ENCODE data around the gene CKAP2L. TPM values are rescaled to one million over a fixed set of nuclear protein-coding genes. Genes with fewer than 3 reads are reported as not detected.
"Not testable (repeated sequence)": the region's sequence is repeated elsewhere in the genome, so short reads cannot be mapped to it uniquely, and the experiment has no call there.

Gene CKAP2L
- total RNA-seq, 4 donors from 2014 or later = 0.07 to 0.16 TPM; not detected in 2

GRCh38 chr2:112722816-112723546 is 41.4 kb downstream of the CKAP2L start:
- TF ChIP-seq CTCF (IDR thresholded peaks at IDR 0.05 in 4 of 5, conservative IDR thresholded peaks at IDR 0.05 in 1 of 5) (no peak), POLR2A (IDR thresholded peaks at IDR 0.05) (no peak)

GRCh38 chr2:112721819-112722522 is 42.4 kb downstream of the CKAP2L start:
- no peaks in the 10 kb centered on the region for H3K4me1 ChIP-seq
- ATAC-seq = no peak
- in situ Hi-C loops (cut with MboI; ENCODE audit: low sequenced_read_pairs in 4 of 4) (loop anchor here in 2 of 4 donors (10.0 kb wide), 2 partner anchors 97 to 127 kb away; no protein-coding TSS in a partner anchor), intact Hi-C loops (cut with DNase I; ENCODE audit: low total_unique reads) (no loop called here)
- H3K9me3 ChIP-seq = no peaks in the 10 kb centered on the region
- no peak overlapping the region for H3K4me3 ChIP-seq
- no peaks in the 10 kb centered on the region for H3K36me3 ChIP-seq
- no peak overlapping the region for H3K27ac ChIP-seq
- no peaks in the 10 kb centered on the region for H3K27me3 ChIP-seq
- no peak for TF ChIP-seq CTCF (IDR thresholded peaks at IDR 0.05 in 4 of 5, conservative IDR thresholded peaks at IDR 0.05 in 1 of 5)
- TF ChIP-seq POLR2A (IDR thresholded peaks at IDR 0.05) = no peak
- no peak for DNase-seq

More at GRCh38 chr2:112722816-112723546, 41.4 kb downstream of the CKAP2L start:
- in situ Hi-C loops (cut with MboI; ENCODE audit: low sequenced_read_pairs in 4 of 4) = loop anchor here in 2 of 4 donors (10.0 kb wide), 2 partner anchors 98 to 128 kb away; no protein-coding TSS in a partner anchor
- Histone ChIP-seq H3K27me3 (no peaks in the 10 kb centered on the region), H3K27ac (no peak overlapping the region), H3K36me3 (no peaks in the 10 kb centered on the region), H3K4me1 (no peaks in the 10 kb centered on the region), H3K9me3 (no peaks in the 10 kb centered on the region), H3K4me3 (no peak overlapping the region)
- intact Hi-C loops (cut with DNase I; ENCODE audit: low total_unique reads) = no loop called here
- no peak for DNase-seq
- no peak for ATAC-seq

GRCh38 chr2:112720785-112721184 is 43.6 kb downstream of the CKAP2L start, which contains the start of gene NT5DC4:
TSS of gene NT5DC4 (plus strand) at chr2:112721020. CDS start at chr2:112721080, 60 bp downstream.
- TF ChIP-seq POLR2A (IDR thresholded peaks at IDR 0.05) (no peak), CTCF (IDR thresholded peaks at IDR 0.05 in 4 of 5, conservative IDR thresholded peaks at IDR 0.05 in 1 of 5) (no peak)
- in situ Hi-C loops (cut with MboI; ENCODE audit: low sequenced_read_pairs in 4 of 4) (loop anchor here in 2 of 4 donors (10.0 kb wide), 2 partner anchors 96 to 126 kb away; no protein-coding TSS in a partner anchor), intact Hi-C loops (cut with DNase I; ENCODE audit: low total_unique reads) (no loop called here)
- Histone ChIP-seq H3K9me3 (no peaks in the 10 kb centered on the region), H3K27ac (no peak within 1 kb of the TSS), H3K4me1 (no peaks in the 10 kb centered on the region), H3K27me3 (no peaks in the 10 kb centered on the region), H3K4me3 (no peak within 1 kb of the TSS), H3K36me3 (no peaks in the 10 kb centered on the region)
- DNase-seq = no peak
- ATAC-seq = no peak

- ATAC-seq (no peak), DNase-seq (no peak)
- H3K27ac ChIP-seq = no peak overlapping the region
- TF ChIP-seq POLR2A (IDR thresholded peaks at IDR 0.05) = no peak
- TF ChIP-seq CTCF (IDR thresholded peaks at IDR 0.05 in 4 of 5, conservative IDR thresholded peaks at IDR 0.05 in 1 of 5) = no peak
- no peaks in the 10 kb centered on the region for H3K27me3 ChIP-seq
- intact Hi-C loops (cut with DNase I; ENCODE audit: low total_unique reads) = no loop called here
- H3K36me3 ChIP-seq = no peaks in the 10 kb centered on the region
- H3K4me1 ChIP-seq = no peaks in the 10 kb centered on the region
- in situ Hi-C loops (cut with MboI; ENCODE audit: low sequenced_read_pairs in 4 of 4) = no loop called here
- H3K4me3 ChIP-seq = no peak overlapping the region
- H3K9me3 ChIP-seq = no peaks in the 10 kb centered on the region
Measured at GRCh38 chr2:112718863-112719370, 45.5 kb downstream of the CKAP2L start.

- H3K4me1 ChIP-seq; H3K27me3 ChIP-seq; H3K36me3 ChIP-seq; ATAC-seq; intact Hi-C loops (cut with DNase I; ENCODE audit: low total_unique reads); in situ Hi-C loops (cut with MboI; ENCODE audit: low sequenced_read_pairs in 4 of 4); H3K9me3 ChIP-seq; H3K4me3 ChIP-seq; H3K27ac ChIP-seq; DNase-seq: not testable (repeated sequence)
Measured at GRCh38 chr2:112716826-112717352, 47.5 kb downstream of the CKAP2L start.

GRCh38 chr2:112716094-112716493 is 48.3 kb downstream of the CKAP2L start:
- H3K27ac ChIP-seq; H3K9me3 ChIP-seq; H3K4me1 ChIP-seq; H3K27me3 ChIP-seq; H3K4me3 ChIP-seq; ATAC-seq; DNase-seq; intact Hi-C loops (cut with DNase I; ENCODE audit: low total_unique reads); in situ Hi-C loops (cut with MboI; ENCODE audit: low sequenced_read_pairs in 4 of 4); H3K36me3 ChIP-seq: not testable (repeated sequence)
